Erythroblast (primary cell): ENCODE results near the gene DENND6A.

ENCODE experiments used
- GATA1 ChIP-seq: IDR thresholded peaks from 2 replicates; pipeline ENCODE4 v1.6.1; 2011; ENCODE audit warnings: low read depth, mild to moderate bottlenecking, control low read depth, low read length, moderate library complexity
- POLR2A ChIP-seq: IDR thresholded peaks from 2 replicates; pipeline ENCODE4 v1.6.1; 2011; ENCODE audit warnings: mild to moderate bottlenecking, low read length

GRCh38 chr3:57735405-57735804, 42.5 kb upstream of the DENND6A start:
- TF ChIP-seq POLR2A, result no peak
- TF ChIP-seq GATA1, result no peak
